Measurements from ENCODE around the gene FAM240B. TPM values are rescaled to one million over a fixed set of nuclear protein-coding genes. Genes with fewer than 3 reads are reported as not detected.

FAM240B gene
- total RNA-seq, 1 experiment from 2014 or later = not detected

DNA sequence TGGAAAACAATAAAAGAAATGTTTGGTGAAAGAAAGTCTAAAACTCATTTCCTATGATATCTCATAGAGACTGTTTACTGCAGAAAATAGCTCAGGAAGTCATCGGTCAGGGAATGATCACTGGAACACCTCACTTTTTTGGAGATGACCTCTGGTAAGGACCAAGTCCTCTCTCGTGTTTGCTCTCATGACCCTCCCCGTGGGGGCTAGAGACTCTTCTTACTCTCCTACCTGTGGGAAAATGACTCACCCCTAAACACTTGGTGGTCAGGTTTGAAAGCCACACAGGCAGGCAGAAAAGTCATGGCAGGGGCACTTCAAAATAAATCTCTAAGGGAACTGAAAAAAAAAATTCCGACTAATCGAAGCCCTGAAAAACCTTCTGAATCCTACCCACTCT, 48.2 kb downstream of the FAM240B start:
- H3K56ac ChIP-seq (ENCODE audit: insufficient read length, low read depth, low read length) = no peak overlapping the region
- no peak overlapping the region for H3T11ph ChIP-seq (ENCODE audit: low read length)
- Mint-ChIP-seq H3K27me3 (ENCODE audit: low read depth) (peaks cover 19% of the 10 kb centered on the region), H3K4me3 (no peak overlapping the region), H3K4me1 (peaks cover 28 to 30% of the 10 kb centered on the region in 2 experiments), H3K36me3 (ENCODE audit: insufficient read depth in 1 of 3, low read depth in 3 of 3) (peaks cover 0 to 4% (median 0%) of the 10 kb centered on the region in 3 experiments; a peak in 3 of 7 replicates), H3K27ac (peak overlapping the region; percentile 29 to 45 (median 30); a peak in 4 of 7 replicates), H3K9me3 (peaks cover 0 to 2% of the 10 kb centered on the region in 2 experiments; a peak in 1 of 5 replicates)
- TF ChIP-seq, protein P1, sequence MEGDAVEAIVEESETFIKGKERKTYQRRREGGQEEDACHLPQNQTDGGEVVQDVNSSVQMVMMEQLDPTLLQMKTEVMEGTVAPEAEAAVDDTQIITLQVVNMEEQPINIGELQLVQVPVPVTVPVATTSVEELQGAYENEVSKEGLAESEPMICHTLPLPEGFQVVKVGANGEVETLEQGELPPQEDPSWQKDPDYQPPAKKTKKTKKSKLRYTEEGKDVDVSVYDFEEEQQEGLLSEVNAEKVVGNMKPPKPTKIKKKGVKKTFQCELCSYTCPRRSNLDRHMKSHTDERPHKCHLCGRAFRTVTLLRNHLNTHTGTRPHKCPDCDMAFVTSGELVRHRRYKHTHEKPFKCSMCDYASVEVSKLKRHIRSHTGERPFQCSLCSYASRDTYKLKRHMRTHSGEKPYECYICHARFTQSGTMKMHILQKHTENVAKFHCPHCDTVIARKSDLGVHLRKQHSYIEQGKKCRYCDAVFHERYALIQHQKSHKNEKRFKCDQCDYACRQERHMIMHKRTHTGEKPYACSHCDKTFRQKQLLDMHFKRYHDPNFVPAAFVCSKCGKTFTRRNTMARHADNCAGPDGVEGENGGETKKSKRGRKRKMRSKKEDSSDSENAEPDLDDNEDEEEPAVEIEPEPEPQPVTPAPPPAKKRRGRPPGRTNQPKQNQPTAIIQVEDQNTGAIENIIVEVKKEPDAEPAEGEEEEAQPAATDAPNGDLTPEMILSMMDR (conservative IDR thresholded peaks at IDR 0.05) = no peak
- H3K4ac ChIP-seq (ENCODE audit: low read depth, low read length) = no peak overlapping the region
- no peak overlapping the region for H2AFZ ChIP-seq (ENCODE audit: low read length)
- no peak overlapping the region for H4K91ac ChIP-seq (ENCODE audit: insufficient read length, low read depth, low read length)
- H2AK5ac ChIP-seq (ENCODE audit: insufficient read length, low read length) = no peak overlapping the region
- H2BK12ac ChIP-seq (ENCODE audit: insufficient read length, low read depth, low read length) = no peak overlapping the region
- H3K9me3 ChIP-seq (ENCODE audit: control insufficient read depth, low read depth, low read length) = no peaks in the 10 kb centered on the region
- H3K4me2 ChIP-seq (ENCODE audit: insufficient read depth, insufficient read length, low read length) = no peak overlapping the region
- H3K27ac ChIP-seq (ENCODE audit: insufficient read length, low read depth, low read length) = no peak overlapping the region
- peaks cover 12% of the 10 kb centered on the region; the same call in 1 of the 2 replicates for H3K4me1 ChIP-seq (ENCODE audit: insufficient read depth, low read length)
- H4K8ac ChIP-seq (replicated peaks; ENCODE audit: insufficient read length, low read depth, low read length) = no peak overlapping the region
- no peak overlapping the region for H3K14ac ChIP-seq (ENCODE audit: insufficient read depth, low read length)
- H3K23me2 ChIP-seq (ENCODE audit: insufficient read length, low read depth, low read length, poor library complexity, severe bottlenecking) = no peaks in the 10 kb centered on the region
- H3K9ac ChIP-seq (ENCODE audit: extremely low read depth, insufficient read length, low read length) = no peak overlapping the region
- H2BK15ac ChIP-seq (ENCODE audit: low read depth, low read length) = no peak overlapping the region
- no CpG with 5 or more reads among the region's 5 CpGs for WGBS (ENCODE audit: extremely low coverage, insufficient read length, low lambda C conversion rate)
- no peaks in the 10 kb centered on the region for H3K79me2 ChIP-seq (ENCODE audit: insufficient read depth, low read length)
- no peaks in the 10 kb centered on the region for H4K20me1 ChIP-seq (ENCODE audit: control insufficient read depth, insufficient read depth, insufficient read length)
- H2BK5ac ChIP-seq (ENCODE audit: insufficient read length, low read length) = no peak overlapping the region
- H4K5ac ChIP-seq (ENCODE audit: insufficient read length, low read depth, low read length) = no peak overlapping the region
- no peak overlapping the region for H2BK20ac ChIP-seq (ENCODE audit: low read depth, low read length, poor library complexity, severe bottlenecking)
- no peaks in the 10 kb centered on the region for H3K79me1 ChIP-seq (ENCODE audit: insufficient read depth, low read depth, low read length, poor library complexity, severe bottlenecking)
- H3K27me3 ChIP-seq (ENCODE audit: insufficient read depth, low read length) = no peaks in the 10 kb centered on the region
- DNase-seq = no peak
- no peak overlapping the region for H3K23ac ChIP-seq (ENCODE audit: insufficient read length, low read depth, low read length)
- H2BK120ac ChIP-seq (ENCODE audit: low read depth, low read length, poor library complexity, severe bottlenecking) = no peak overlapping the region
- H3K18ac ChIP-seq (ENCODE audit: insufficient read length, low read depth, low read length) = no peak overlapping the region
